Choroid plexus epithelial cell (primary cell): ENCODE data around the gene CKS1B.
"Not testable (repeated sequence)": the region's sequence is repeated elsewhere in the genome, so short reads cannot be mapped to it uniquely, and the experiment has no call there.

Source experiments
- DNase-seq: peaks from one replicate; pipeline ENCODE4 v3.0.0-alpha.2; 2010; ENCODE audit warnings: low read depth
- H3K4me3 ChIP-seq: 2 replicates; pipeline ENCODE4 v1.5.1; 2011; ENCODE audit warnings: low read depth, mild to moderate bottlenecking, control low read depth, low read length, moderate library complexity
- CTCF ChIP-seq: conservative IDR thresholded peaks from 2 replicates; pipeline ENCODE4 v1.5.1; 2011; ENCODE audit warnings: low read depth, mild to moderate bottlenecking, control low read depth, inconsistent platforms, low read length, moderate library complexity

CKS1B gene

GRCh38 chr1:154990276-154990675, 15.8 kb downstream of the CKS1B start:
- H3K4me3 ChIP-seq = no peak overlapping the region
- TF ChIP-seq CTCF = no peak
- no peak for DNase-seq

- H3K4me3 ChIP-seq = no peak overlapping the region
- DNase-seq = peak; percentile 50
- peak; percentile 34 for TF ChIP-seq CTCF
Measured at GRCh38 chr1:154992721-154993571, 18.5 kb downstream of the CKS1B start.

- TF ChIP-seq CTCF = no peak
- no peak within 1 kb of the TSS for H3K4me3 ChIP-seq
- no peak for DNase-seq
Measured at GRCh38 chr1:154993572-154994268, 19.2 kb downstream of the CKS1B start, which contains the start of gene LENEP. Gene LENEP, plus strand, starts transcription at chr1:154993586. Its CDS starts 22 bp downstream, at chr1:154993608.

GRCh38 chr1:154994269-154994587, 19.7 kb downstream of the CKS1B start:
- no peak overlapping the region for H3K4me3 ChIP-seq
- no peak for DNase-seq
- no peak for TF ChIP-seq CTCF

GRCh38 chr1:154994591-154994990, 20.1 kb downstream of the CKS1B start:
- no peak for TF ChIP-seq CTCF
- H3K4me3 ChIP-seq = no peak overlapping the region
- DNase-seq = no peak

GRCh38 chr1:154995301-154995983, 21.0 kb downstream of the CKS1B start:
- not testable (repeated sequence) for H3K4me3 ChIP-seq
- DNase-seq = peak; percentile 92
- peak; percentile 52 for TF ChIP-seq CTCF
